PC-9 (cell line): ENCODE measurements around the gene DHRS2. TPM values are rescaled to one million over a fixed set of nuclear protein-coding genes. Genes with fewer than 3 reads are reported as not detected.

Source experiments
- BruUV-seq: library from RNA; stranded (reverse); fragments of 400-500 nt; replicated peaks from 2 replicates; lab custom pipeline; 2021; lab: Mats Ljungman, UMichigan
- CTCF ChIA-PET: fragments of 300-600 bp; sonication (Branson Sonifier 250); formaldehyde crosslinking; loops from one replicate; lab custom pipeline; 2022; ENCODE audit warnings: antibody characterized with exemption; lab: Charles Lee
- POLR2A ChIA-PET: fragments of 300-600 bp; sonication (Branson Sonifier 250); formaldehyde crosslinking; loops from one replicate; lab custom pipeline; 2022; ENCODE audit warnings: antibody characterized with exemption; ENCODE audit not compliant: unreplicated experiment; lab: Charles Lee
- DNase-seq, 2 experiments: peaks; one replicate each; pipeline versions ENCODE4 v3.0.0 to v3.0.0-alpha.2; 2015 to 2022; ENCODE audit warnings: mixed read lengths in 1 of 2
- H2AFZ ChIP-seq: fragments of 200-600 bp; sonication (generic); 2 replicates; pipeline ENCODE4 v1.8.1; 2017; ENCODE audit warnings: antibody characterized with exemption
- H3F3A ChIP-seq: fragments of 200-600 bp; sonication (generic); 2 replicates; pipeline ENCODE4 v1.8.1; 2017; ENCODE audit warnings: antibody characterized with exemption, mild to moderate bottlenecking, low read depth; ENCODE audit not compliant: insufficient read depth
- H3K27ac ChIP-seq: fragments of 200-600 bp; sonication (generic); 2 replicates; pipeline ENCODE4 v1.6.1; 2016; ENCODE audit warnings: mixed run types
- H3K27me3 ChIP-seq: fragments of 200-600 bp; sonication (generic); 2 replicates; pipeline ENCODE4 v1.6.1; 2016; ENCODE audit warnings: low read depth, mixed run types; ENCODE audit not compliant: insufficient read depth
- H3K36me3 ChIP-seq: fragments of 200-600 bp; sonication (generic); 2 replicates; pipeline ENCODE4 v1.6.1; 2016; ENCODE audit warnings: low read depth, mixed run types
- H3K4me1 ChIP-seq: fragments of 200-600 bp; sonication (generic); replicated peaks from 2 replicates; pipeline ENCODE4 v1.6.1; 2016; ENCODE audit warnings: mixed run types; ENCODE audit not compliant: insufficient read depth
- H3K4me2 ChIP-seq: fragments of 200-600 bp; sonication (generic); 2 replicates; pipeline ENCODE4 v1.6.1; 2017; ENCODE audit warnings: mixed run types
- H3K4me3 ChIP-seq: fragments of 200-600 bp; sonication (generic); 2 replicates; pipeline ENCODE4 v1.6.1; 2016; ENCODE audit warnings: mixed run types
- H3K79me2 ChIP-seq: fragments of 200-600 bp; sonication (generic); 2 replicates; pipeline ENCODE4 v1.6.1; 2017; ENCODE audit warnings: low read depth, mixed run types
- H3K9me2 ChIP-seq: fragments of 200-600 bp; sonication (generic); 2 replicates; pipeline ENCODE4 v1.8.1; 2017; ENCODE audit warnings: mild to moderate bottlenecking; ENCODE audit not compliant: insufficient read depth
- H3K9me3 ChIP-seq: fragments of 200-600 bp; sonication (generic); 2 replicates; pipeline ENCODE4 v1.8.1; 2016; ENCODE audit warnings: low read depth; ENCODE audit not compliant: insufficient read depth
- H4K20me1 ChIP-seq: fragments of 200-600 bp; sonication (generic); 2 replicates; pipeline ENCODE4 v1.8.1; 2017; ENCODE audit not compliant: insufficient read depth
- CTCF ChIP-seq: fragments of 200-600 bp; sonication (generic); conservative IDR thresholded peaks from 2 replicates; pipeline ENCODE4 v1.6.1; 2017; ENCODE audit warnings: mixed run types, antibody characterized with exemption, mild to moderate bottlenecking, moderate library complexity
- EZH2 ChIP-seq: fragments of 200-600 bp; sonication (generic); IDR thresholded peaks from 2 replicates; pipeline ENCODE4 v1.8.0; 2017; ENCODE audit warnings: antibody characterized with exemption, low read depth
- intact Hi-C: fragments of 100-400 bp; cut with micrococcal nuclease; formaldehyde crosslinking; loops from one replicate; pipeline ENCODE4 v1.10.0; 2022; ENCODE audit not compliant: unreplicated experiment
- total RNA-seq: library from RNA; stranded (reverse); gene quantifications from 2 replicates; pipeline ENCODE4 v1.2.3, GENCODE V29; 2021

The DHRS2 gene
- total RNA-seq, 1 experiment from 2014 or later = 0.55 TPM

GRCh38 chr14:23693252-23693775, 57.1 kb downstream of the DHRS2 start:
- DNase-seq = no peak
- Histone ChIP-seq H3K36me3 (no peaks in the 10 kb centered on the region; the same call in 1 of the 2 replicates), H3K4me3 (no peak overlapping the region), H2AFZ (no peak overlapping the region), H3K79me2 (0 out of 2 replicates have a peak, but pooled peaks cover 4% of the 10 kb centered on the region), H3K9me3 (peaks cover 11% of the 10 kb centered on the region; the same call in 1 of the 2 replicates), H3F3A (peaks cover 31% of the 10 kb centered on the region), H3K4me1 (peaks cover 53% of the 10 kb centered on the region), H3K27ac (peak overlapping the region; percentile 98), H4K20me1 (no peaks in the 10 kb centered on the region), H3K9me2 (no peaks in the 10 kb centered on the region), H3K4me2 (peak overlapping the region; percentile 83), H3K27me3 (no peaks in the 10 kb centered on the region)
- ChIA-PET POLR2A (interaction anchor here (1.0 kb wide), 1 partner anchor 33 kb away, joined by 3 read pairs; no protein-coding TSS in a partner anchor), CTCF (no interaction called here)
- TF ChIP-seq EZH2 = no peak
- TF ChIP-seq CTCF = no peak
- BruUV-seq = no TSS peak
- intact Hi-C loops = no loop called here

- Histone ChIP-seq H3K9me2 (no peaks in the 10 kb centered on the region), H3F3A (peaks cover 31% of the 10 kb centered on the region), H4K20me1 (no peaks in the 10 kb centered on the region), H3K4me3 (peak overlapping the region; percentile 31; the same call in 1 of the 2 replicates), H2AFZ (peak overlapping the region; percentile 65; the same call in 1 of the 2 replicates), H3K4me1 (peaks cover 53% of the 10 kb centered on the region), H3K36me3 (no peaks in the 10 kb centered on the region; the same call in 1 of the 2 replicates), H3K79me2 (0 out of 2 replicates have a peak, but pooled peaks cover 4% of the 10 kb centered on the region), H3K27ac (peak overlapping the region; percentile 98), H3K27me3 (no peaks in the 10 kb centered on the region), H3K4me2 (peak overlapping the region; percentile 83), H3K9me3 (peaks cover 11% of the 10 kb centered on the region; the same call in 1 of the 2 replicates)
- intact Hi-C loops = loop anchor here (1.0 to 2.0 kb wide), 2 partner anchors 32 to 62 kb away; no protein-coding TSS in a partner anchor
- no TSS peak for BruUV-seq
- peak; percentile 75 to 96 for DNase-seq
- ChIA-PET CTCF (interaction anchor here (0.7 kb wide), 1 partner anchor 30 kb away, joined by 19 read pairs; no protein-coding TSS in a partner anchor), POLR2A (interaction anchor here (0.6 to 1.1 kb wide), 7 partner anchors 16 to 131 kb away, joined by 3 to 23 read pairs (median 4); no protein-coding TSS in a partner anchor)
- TF ChIP-seq CTCF (no peak), EZH2 (no peak)
Measured at GRCh38 chr14:23694085-23694948, 58.2 kb downstream of the DHRS2 start.

Other genes starting within 250 kb of the DHRS2 start
- gene MYH6, start 228.1 kb upstream of the DHRS2 start, total RNA-seq = not detected in 2 replicates
- not detected in 2 replicates for gene MYH7, start 200.7 kb upstream of the DHRS2 start, total RNA-seq
- 23.1 and 27.6 TPM in 2 replicates for gene NGDN, start 166.7 kb upstream of the DHRS2 start, total RNA-seq
- gene ZFHX2, start 84.6 kb upstream of the DHRS2 start, total RNA-seq = 3.7 and 5.3 TPM in 2 replicates
- gene THTPA, start 80.1 kb upstream of the DHRS2 start, total RNA-seq = 3.4 and 4.1 TPM in 2 replicates
- 128 and 160 TPM in 2 replicates for gene AP1G2, start 68.6 kb upstream of the DHRS2 start, total RNA-seq
- not detected in 2 replicates for gene JPH4, start 57.6 kb upstream of the DHRS2 start, total RNA-seq